H1 (cell line): ENCODE data around the gene ACTR3C.

Experiments used
- KDM5A ChIP-seq: fragments of 200-600 bp; IDR thresholded peaks from 2 replicates; pipeline ENCODE4 v1.7.1; 2012; ENCODE audit warnings: mild to moderate bottlenecking, low read length, inconsistent platforms, mixed read lengths
- TF ChIP-seq, protein P1 (sequence below), 3 experiments: IDR thresholded peaks; 1 replicate in 2 of 3; 2 replicates in 1 of 3; pipeline versions ENCODE4 v1.5.1 to v1.6.1; 2011; ENCODE audit warnings: low read length in 3 of 3, mild to moderate bottlenecking in 3 of 3, inconsistent platforms in 2 of 3, low read depth in 1 of 3, moderate library complexity in 1 of 3; ENCODE audit not compliant: insufficient read depth in 1 of 3; ENCODE audit errors: control extremely low read depth in 1 of 3

DNA sequence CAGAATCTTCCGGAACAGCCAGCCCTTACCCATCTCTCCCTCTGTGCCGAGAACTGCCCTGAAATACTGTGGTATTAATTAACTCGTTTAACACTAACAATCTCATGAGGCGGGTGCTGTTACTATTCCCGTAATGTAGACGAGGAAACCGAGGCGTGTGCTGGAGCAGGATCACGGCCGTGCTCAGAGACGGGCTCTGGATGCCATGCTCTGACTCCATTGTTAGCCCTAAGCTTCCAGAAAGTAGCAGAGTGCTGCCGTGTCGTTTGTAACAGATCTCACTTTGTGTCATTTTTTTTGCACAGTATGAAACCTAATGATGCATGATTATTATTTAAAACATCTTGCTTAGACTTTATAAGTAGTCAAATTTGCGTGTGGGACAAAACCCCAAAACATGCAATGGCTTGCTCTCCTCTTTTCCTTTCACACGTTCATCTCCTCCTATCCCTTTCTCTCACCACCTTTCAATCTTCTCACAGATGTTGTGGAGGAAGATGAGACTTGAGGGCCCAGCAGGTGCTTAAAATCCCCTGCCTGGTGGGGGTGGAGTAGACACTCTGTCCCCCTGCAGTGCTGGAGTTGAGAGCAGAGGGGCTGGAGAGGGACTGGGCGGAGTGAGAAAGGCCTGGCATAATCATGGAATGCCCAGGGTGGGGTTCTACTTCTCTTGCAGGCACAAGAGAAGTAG is 482 bp upstream of the ACTR3C start:
- no peak for TF ChIP-seq KDM5A
- TF ChIP-seq, protein P1, sequence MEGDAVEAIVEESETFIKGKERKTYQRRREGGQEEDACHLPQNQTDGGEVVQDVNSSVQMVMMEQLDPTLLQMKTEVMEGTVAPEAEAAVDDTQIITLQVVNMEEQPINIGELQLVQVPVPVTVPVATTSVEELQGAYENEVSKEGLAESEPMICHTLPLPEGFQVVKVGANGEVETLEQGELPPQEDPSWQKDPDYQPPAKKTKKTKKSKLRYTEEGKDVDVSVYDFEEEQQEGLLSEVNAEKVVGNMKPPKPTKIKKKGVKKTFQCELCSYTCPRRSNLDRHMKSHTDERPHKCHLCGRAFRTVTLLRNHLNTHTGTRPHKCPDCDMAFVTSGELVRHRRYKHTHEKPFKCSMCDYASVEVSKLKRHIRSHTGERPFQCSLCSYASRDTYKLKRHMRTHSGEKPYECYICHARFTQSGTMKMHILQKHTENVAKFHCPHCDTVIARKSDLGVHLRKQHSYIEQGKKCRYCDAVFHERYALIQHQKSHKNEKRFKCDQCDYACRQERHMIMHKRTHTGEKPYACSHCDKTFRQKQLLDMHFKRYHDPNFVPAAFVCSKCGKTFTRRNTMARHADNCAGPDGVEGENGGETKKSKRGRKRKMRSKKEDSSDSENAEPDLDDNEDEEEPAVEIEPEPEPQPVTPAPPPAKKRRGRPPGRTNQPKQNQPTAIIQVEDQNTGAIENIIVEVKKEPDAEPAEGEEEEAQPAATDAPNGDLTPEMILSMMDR (IDR thresholded peaks at IDR 0.05; ENCODE audit: control extremely low read depth in 1 of 3, insufficient read depth in 1 of 3, low read depth in 1 of 3, low read length in 3 of 3) = no peak
